HG03103 (cell line): ENCODE results near the gene CFL1.

Source experiments
- ATAC-seq: cut with Tn5 transposase; IDR thresholded peaks from one replicate; pipeline ENCODE4 v1.9.1; 2021; ENCODE audit warnings: low read depth; ENCODE audit not compliant: unreplicated experiment

The CFL1 gene

GRCh38 chr11:65870706-65871681 is 13.0 kb upstream of the CFL1 start:
- no peak for ATAC-seq

- no peak for ATAC-seq
Observed at GRCh38 chr11:65870307-65870658, 12.3 kb upstream of the CFL1 start.

GRCh38 chr11:65869643-65870306 is 11.8 kb upstream of the CFL1 start:
- ATAC-seq = no peak

- no peak for ATAC-seq
Observed at GRCh38 chr11:65868907-65869306, 10.9 kb upstream of the CFL1 start.

DNA sequence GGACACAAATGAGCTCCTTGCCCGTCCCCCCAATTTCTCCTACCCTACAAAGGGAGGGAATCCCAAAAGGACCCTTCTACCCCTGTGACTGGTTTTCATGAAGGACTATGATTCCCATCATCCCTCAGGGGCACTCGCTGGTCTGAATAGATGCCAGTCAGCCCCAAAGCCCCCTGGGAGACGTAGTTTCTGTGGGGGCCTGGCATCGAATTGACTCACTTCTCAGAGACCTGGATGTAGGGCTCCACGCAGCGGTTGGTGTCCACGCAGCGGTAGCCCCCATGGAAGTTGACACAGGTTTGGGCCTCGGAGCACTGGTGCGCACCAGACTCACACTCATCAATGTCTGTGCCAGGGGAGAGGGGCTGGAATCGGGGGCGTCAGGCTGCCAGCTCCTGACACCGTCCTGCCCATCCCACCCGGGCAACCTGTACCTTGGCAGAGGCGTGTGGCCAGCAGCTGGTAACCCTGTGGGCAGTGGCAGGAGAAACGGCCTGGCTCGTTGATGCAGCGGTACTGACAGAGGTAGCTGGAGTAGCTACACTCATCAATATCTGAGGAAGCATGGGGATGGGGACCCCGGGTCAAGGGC is 10.2 kb upstream of the CFL1 start:
- ATAC-seq = no peak

DNA sequence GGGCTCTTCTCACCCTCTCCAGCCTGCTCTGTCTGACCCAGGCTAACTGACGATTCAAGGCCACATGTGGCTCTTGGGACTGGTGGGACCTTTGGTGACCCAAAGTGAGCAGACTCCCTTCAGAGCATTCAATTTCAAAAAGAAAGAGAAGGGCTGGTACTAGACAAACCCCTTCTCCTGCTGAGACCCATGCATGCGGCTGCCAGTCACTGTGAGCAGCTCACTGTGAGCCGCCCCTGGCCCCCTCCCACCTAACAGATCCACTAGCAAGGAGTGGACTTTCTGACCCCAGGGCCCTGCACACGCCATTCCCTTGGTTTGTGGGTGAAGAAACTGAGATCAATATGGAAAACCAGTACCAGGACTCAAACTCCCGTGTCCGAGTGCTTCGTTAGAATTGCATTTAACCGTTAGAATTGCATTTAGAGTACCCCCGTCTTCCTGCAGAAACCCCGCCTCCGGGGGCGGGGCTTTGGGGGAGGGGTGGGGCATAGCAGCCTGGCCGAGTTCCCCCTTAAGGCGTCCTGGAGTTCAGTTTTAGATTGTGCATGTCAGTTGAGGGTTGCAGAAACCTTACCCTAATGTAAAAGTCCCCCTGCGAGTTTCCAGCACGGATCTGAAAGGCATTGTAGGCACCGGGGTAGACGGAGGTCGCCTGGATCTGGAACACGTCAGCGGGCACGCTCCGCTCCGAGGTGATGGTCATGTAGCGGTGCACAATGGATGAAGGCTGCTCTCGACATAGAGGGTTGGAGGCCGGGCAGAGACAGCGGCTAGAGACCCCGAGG is 9.5 kb upstream of the CFL1 start:
- ATAC-seq = no peak

DNA sequence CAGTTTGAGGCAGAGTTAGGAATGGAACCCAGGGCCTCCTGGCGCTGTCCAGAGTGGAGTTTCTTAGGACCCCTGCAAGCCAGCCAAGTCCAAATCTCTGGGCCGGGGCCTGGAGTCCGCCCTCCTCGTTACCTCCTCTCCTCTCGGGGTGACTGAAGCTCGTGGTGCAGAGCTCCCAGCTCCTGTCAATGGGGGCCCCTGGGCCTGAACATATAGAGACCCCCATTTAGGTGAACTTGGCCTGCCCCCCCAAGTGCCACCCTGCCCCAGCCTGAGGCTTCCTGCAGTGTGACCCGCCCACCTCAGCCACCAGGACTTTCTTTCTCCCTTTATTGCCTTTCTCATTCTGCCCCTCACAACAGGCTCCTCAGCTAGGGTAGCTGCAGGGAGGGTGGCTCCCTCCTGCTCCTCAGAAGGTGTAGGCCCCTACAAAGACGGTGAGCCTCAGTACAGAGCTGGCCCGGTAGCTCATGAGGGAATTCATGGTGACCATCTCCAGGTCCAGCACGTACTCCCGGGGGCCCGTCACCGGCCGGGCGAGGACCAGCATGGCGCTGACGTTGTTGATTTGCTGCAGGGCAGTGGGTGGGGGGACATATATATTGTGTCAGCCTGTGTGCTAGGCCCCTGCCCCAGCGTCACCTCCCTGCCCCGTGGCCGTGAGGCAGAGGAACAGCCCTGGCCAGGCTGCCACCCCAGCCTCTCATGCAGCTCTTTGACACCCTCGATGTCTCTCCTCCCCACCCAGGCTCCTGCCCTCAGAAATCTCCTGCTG is 8.7 kb upstream of the CFL1 start:
- no peak for ATAC-seq

- no peak for ATAC-seq
Observed at GRCh38 chr11:65865550-65866172, 7.7 kb upstream of the CFL1 start.

GRCh38 chr11:65864706-65865471 is 6.9 kb upstream of the CFL1 start:
- ATAC-seq = no peak

- no peak for ATAC-seq
Observed at GRCh38 chr11:65863889-65864705, 6.1 kb upstream of the CFL1 start.

DNA sequence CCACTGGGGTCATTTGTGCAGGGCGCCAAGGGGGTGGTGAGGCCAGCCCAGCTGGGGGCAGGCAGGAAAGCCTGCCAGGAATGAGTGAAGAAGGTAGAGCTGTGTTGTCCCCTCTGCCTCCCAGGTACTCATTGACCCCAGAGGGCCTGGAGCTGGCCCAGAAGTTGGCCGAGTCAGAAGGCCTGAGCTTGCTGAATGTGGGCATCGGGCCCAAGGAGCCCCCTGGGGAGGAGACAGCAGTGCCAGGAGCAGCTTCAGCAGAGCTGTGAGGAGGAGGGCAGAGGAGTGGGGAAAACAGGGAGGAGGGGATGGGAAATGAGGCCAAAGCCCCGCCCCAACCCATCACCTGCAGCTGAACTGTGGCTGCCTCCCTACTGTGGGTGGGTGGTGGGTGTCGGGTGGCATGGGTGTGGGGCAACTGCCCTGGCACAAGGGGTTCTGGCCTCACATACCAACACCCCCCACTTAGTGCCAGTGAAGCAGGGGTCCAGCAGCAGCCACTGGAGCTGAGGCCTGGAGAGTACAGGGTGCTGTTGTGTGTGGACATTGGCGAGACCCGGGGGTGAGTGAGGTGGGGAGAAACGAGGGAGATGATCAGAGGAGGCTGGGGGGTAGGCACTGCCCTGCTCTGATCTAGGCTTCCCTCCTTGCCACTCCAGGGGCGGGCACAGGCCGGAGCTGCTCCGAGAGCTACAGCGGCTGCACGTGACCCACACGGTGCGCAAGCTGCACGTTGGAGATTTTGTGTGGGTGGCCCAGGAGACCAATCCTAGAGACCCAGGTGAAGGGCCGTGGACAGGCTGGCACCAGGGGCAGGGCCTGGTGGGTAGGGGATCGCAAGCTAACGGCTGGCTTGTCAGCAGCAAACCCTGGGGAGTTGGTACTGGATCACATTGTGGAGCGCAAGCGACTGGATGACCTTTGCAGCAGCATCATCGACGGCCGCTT is 5.2 kb upstream of the CFL1 start:
- ATAC-seq = no peak

- ATAC-seq = no peak
Observed at GRCh38 chr11:65862191-65862735, 4.3 kb upstream of the CFL1 start.

DNA sequence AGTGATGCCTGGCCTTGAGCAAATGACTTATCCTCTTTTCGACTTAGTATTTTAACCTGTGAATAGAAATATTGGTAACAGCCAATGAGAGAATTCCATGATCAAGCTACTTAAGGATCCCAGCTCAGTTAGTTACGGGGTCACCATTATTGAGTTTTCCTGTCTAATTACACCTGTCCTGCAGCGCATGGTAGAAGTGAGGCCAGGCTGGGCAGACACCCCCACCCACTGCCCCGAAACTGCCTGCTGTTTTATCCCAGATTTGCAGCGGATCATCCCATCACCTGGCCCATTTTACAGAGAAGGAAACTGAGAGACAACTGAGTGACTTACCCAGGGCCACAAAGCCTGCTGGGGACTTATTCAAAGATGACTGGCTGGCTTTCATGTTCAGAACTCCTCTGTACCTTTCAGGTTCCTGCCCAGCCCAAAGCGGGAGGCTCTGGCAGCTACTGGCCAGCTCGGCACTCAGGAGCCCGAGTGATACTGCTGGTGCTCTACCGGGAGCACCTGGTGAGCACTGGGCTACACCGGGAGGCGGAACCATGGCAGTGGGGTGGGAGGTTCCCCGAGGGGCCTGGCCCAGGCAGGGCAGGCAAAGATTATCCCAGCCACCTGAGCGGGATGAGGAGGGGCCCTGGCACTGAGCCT is 3.7 kb upstream of the CFL1 start:
- ATAC-seq = no peak

GRCh38 chr11:65861165-65861505 is 3.2 kb upstream of the CFL1 start:
- no peak for ATAC-seq

DNA sequence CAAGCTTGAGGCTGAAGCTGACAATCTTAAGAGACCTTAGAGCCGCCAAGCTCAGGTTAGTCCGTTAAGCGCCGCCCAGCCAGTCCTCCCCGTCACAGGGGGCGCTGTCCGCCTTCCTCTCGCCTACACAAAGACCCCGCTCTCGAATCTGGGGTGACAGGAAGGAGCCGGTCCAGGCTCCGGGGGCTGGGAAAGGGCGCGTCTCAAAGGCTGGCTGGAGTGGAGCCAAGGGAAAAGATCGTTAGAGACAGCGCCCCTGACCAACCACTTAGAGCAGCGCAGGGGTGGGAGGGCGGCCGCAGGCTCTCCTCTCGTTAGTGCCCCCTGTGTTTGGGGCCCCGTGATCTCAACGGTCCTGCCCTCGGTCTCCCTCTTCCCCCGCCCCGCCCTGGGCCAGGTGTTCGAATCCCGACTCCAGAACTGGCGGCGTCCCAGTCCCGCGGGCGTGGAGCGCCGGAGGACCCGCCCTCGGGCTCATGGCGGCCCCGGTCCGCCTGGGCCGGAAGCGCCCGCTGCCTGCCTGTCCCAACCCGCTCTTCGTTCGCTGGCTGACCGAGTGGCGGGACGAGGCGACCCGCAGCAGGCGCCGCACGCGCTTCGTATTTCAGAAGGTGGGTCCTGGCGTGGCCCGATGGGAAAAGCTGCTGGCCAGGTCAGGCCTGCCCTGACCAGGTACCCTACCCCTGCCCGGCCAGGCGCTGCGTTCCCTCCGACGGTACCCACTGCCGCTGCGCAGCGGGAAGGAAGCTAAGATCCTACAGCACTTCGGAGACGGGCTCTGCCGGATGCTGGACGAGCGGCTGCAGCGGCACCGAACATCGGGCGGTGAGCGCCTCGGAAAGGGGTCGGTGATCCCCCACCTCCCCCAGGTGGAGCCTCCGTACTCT is 2.5 kb upstream of the CFL1 start, which contains the start of gene MUS81:
Gene MUS81 (plus strand): TSS at position 156 of the 887 bp plus-strand sequence. CDS start 321 bp downstream, at position 477.
- ATAC-seq = no peak
